Stimulated activated CD8-positive, alpha-beta memory T cell treated with anti-CD3 and anti-CD28 coated beads, Interleukin-7, amount 100 ng/mL, for 1 hour (primary cell): Measurements from ENCODE around the gene CARD11.
"Not testable (repeated sequence)": the region's sequence is repeated elsewhere in the genome, so short reads cannot be mapped to it uniquely, and the experiment has no call there.

Source experiments
- DNase-seq, 2 donors: peaks; one replicate each; pipeline ENCODE4 v3.0.0-alpha.2; 2020; ENCODE audit warnings: low read depth in 2 of 2

Gene CARD11

GRCh38 chr7:2964208-2964607, 79.5 kb downstream of the CARD11 start:
- no peak for DNase-seq

GRCh38 chr7:2962865-2963264, 80.8 kb downstream of the CARD11 start:
- no peak for DNase-seq

GRCh38 chr7:2959828-2960599, 83.7 kb downstream of the CARD11 start:
- no peak for DNase-seq

- DNase-seq = no peak
These were observed 84.5 kb downstream of the CARD11 start for GRCh38 chr7:2959103-2959680.

- no peak for DNase-seq
These were observed 85.1 kb downstream of the CARD11 start for GRCh38 chr7:2958416-2959102.

- not testable (repeated sequence) for DNase-seq
These were observed 86.3 kb downstream of the CARD11 start for GRCh38 chr7:2957369-2957727.

- DNase-seq = no peak
These were observed 86.9 kb downstream of the CARD11 start for GRCh38 chr7:2956526-2957368.

- DNase-seq = no peak
These were observed 87.6 kb downstream of the CARD11 start for GRCh38 chr7:2956076-2956475.

- DNase-seq = no peak
These were observed 88.4 kb downstream of the CARD11 start for GRCh38 chr7:2955269-2955668.

GRCh38 chr7:2954433-2954853, 89.2 kb downstream of the CARD11 start:
- no peak for DNase-seq

GRCh38 chr7:2953588-2954407, 89.9 kb downstream of the CARD11 start:
- DNase-seq = no peak

GRCh38 chr7:2953099-2953498, 90.6 kb downstream of the CARD11 start:
- no peak for DNase-seq

- no peak for DNase-seq
These were observed 91.4 kb downstream of the CARD11 start for GRCh38 chr7:2952316-2952715.

GRCh38 chr7:2950578-2950977, 93.1 kb downstream of the CARD11 start:
- DNase-seq = no peak

- no peak for DNase-seq
These were observed 94.9 kb downstream of the CARD11 start for GRCh38 chr7:2948749-2949148.

GRCh38 chr7:2947058-2947780, 96.4 kb downstream of the CARD11 start:
- DNase-seq = no peak

- DNase-seq = no peak
These were observed 98.5 kb downstream of the CARD11 start for GRCh38 chr7:2945171-2945570.

GRCh38 chr7:2944739-2945138, 98.9 kb downstream of the CARD11 start:
- DNase-seq = no peak

GRCh38 chr7:2943851-2944601, 99.6 kb downstream of the CARD11 start:
- no peak for DNase-seq
